HepG2 (cell line): ENCODE data around the gene SERHL2. TPM values are rescaled to one million over a fixed set of nuclear protein-coding genes. Genes with fewer than 3 reads are reported as not detected.
A peak's percentile ranks its signal among the peaks of the same experiment; 100 is the strongest.

Experiments used
- ATAC-seq: fragments of 200-7000 bp; cut with Tn5 transposase; 3 replicates; pipeline ENCODE4 v1.9.1; 2020; ENCODE audit warnings: mild to moderate bottlenecking, moderate library complexity
- Bru-seq: library from RNA; stranded (reverse); fragments of 400-500 nt; gene quantifications from one replicate; lab custom pipeline; 2021; lab: Mats Ljungman, UMichigan
- BruChase-seq, 2 experiments: library from RNA; stranded (reverse); fragments of 400-500 nt; gene quantifications; one replicate each; lab custom pipeline; 2021; lab: Mats Ljungman, UMichigan
- BruUV-seq: library from RNA; stranded (reverse); fragments of 400-500 nt; replicated peaks from 2 replicates; lab custom pipeline; 2021; lab: Mats Ljungman, UMichigan
- CTCF ChIA-PET: fragments of 300-600 bp; formaldehyde crosslinking; extraction: SDS; loops from one replicate; lab custom pipeline; 2021; ENCODE audit warnings: low total read pairs, inconsistent platforms, low intra/inter-chr PET ratio; lab: Yijun Ruan, JAX
- POLR2A ChIA-PET: fragments of 350-600 bp; sonication (Branson Sonifier 250); formaldehyde crosslinking; loops from one replicate; lab custom pipeline; 2020; ENCODE audit warnings: antibody characterized with exemption, inconsistent platforms; lab: Yijun Ruan, JAX
- DNase-seq: peaks from one replicate; pipeline ENCODE4 v3.0.0-alpha.2; 2015; ENCODE audit warnings: low spot score
- FAIRE-seq: peaks from 3 replicates; lab custom pipeline; 2011; peaks lifted over from hg19 to GRCh38; lab: Jason Lieb, UNC
- H2AFZ ChIP-seq: one replicate; pipeline ENCODE4 v1.6.1; 2011; ENCODE audit warnings: low read length, inconsistent platforms
- H3K27ac ChIP-seq: fragments of 300-600 bp; 3 replicates; pipeline ENCODE4 v1.8.0; 2011; ENCODE audit warnings: mixed run types, mild to moderate bottlenecking, mixed read lengths, low read length, inconsistent platforms; ENCODE audit not compliant: insufficient read depth; ENCODE audit errors: extremely low read length
- H3K27me3 ChIP-seq, 2 experiments: fragments of 200-600 bp in 1 of 2; 2 replicates in 1 of 2; 3 replicates in 1 of 2; pipeline versions ENCODE4 v1.6.0 to v1.8.0; 2011; ENCODE audit warnings: low read length in 2 of 2, mild to moderate bottlenecking in 2 of 2, moderate library complexity in 2 of 2, inconsistent platforms in 1 of 2; ENCODE audit not compliant: insufficient read depth in 2 of 2, control insufficient read depth in 1 of 2
- H3K36me3 ChIP-seq, 2 experiments: fragments of 200-600 bp in 1 of 2; replicated peaks in 1 of 2; 2 replicates in 1 of 2; 3 replicates in 1 of 2; pipeline versions ENCODE4 v1.5.1 to v1.8.0; 2011; ENCODE audit warnings: low read length in 2 of 2, inconsistent platforms in 1 of 2; ENCODE audit not compliant: insufficient read depth in 2 of 2, control insufficient read depth in 1 of 2
- H3K4me1 ChIP-seq: 2 replicates; pipeline ENCODE4 v1.5.1; 2012; ENCODE audit warnings: low read length, inconsistent platforms; ENCODE audit not compliant: insufficient read depth
- H3K4me2 ChIP-seq: 2 replicates; pipeline ENCODE4 v1.6.0; 2011; ENCODE audit warnings: low read depth, low read length, inconsistent platforms
- H3K4me3 ChIP-seq, 3 experiments: fragments of 200-600 bp in 1 of 3; sonication (generic), shearing (Covaris generic) in 1 of 3; replicated peaks in 1 of 3; 2 replicates each; pipeline ENCODE4 v1.5.1; 2011 to 2016; ENCODE audit warnings: low read length in 3 of 3, inconsistent platforms in 2 of 3, low read depth in 2 of 3, mild to moderate bottlenecking in 2 of 3, control low read depth in 1 of 3, mixed read lengths in 1 of 3; ENCODE audit not compliant: insufficient read depth in 1 of 3
- H3K79me2 ChIP-seq: one replicate; pipeline ENCODE4 v1.6.1; 2011; ENCODE audit warnings: low read length, inconsistent platforms; ENCODE audit not compliant: insufficient read depth
- H3K9ac ChIP-seq: 2 replicates; pipeline ENCODE4 v1.6.0; 2011; ENCODE audit warnings: mild to moderate bottlenecking, low read depth, low read length, inconsistent platforms; ENCODE audit not compliant: insufficient read depth
- H3K9me3 ChIP-seq: 2 replicates; pipeline ENCODE4 v1.5.1; 2012; ENCODE audit warnings: mild to moderate bottlenecking, low read length
- H4K20me1 ChIP-seq: 2 replicates; pipeline ENCODE4 v1.6.0; 2011; ENCODE audit warnings: inconsistent platforms, mild to moderate bottlenecking, low read length, moderate library complexity; ENCODE audit not compliant: insufficient read depth
- KLF16 ChIP-seq, 2 experiments: sonication (generic) in 1 of 2; formaldehyde crosslinking in 1 of 2; IDR thresholded peaks; 2 replicates each; pipeline versions ENCODE4 v1.6.1 to v1.8.0; 2016 to 2023; ENCODE audit warnings: missing genetic modification reagents in 2 of 2, missing compliant biosample characterization in 1 of 2
- MTA1 ChIP-seq: sonication (generic); formaldehyde crosslinking; IDR thresholded peaks from 2 replicates; pipeline ENCODE4 v1.4.0; 2020; ENCODE audit warnings: missing genetic modification reagents, mild to moderate bottlenecking, borderline replicate concordance
- MXI1 ChIP-seq: IDR thresholded peaks from 3 replicates; pipeline ENCODE4 v1.6.1; 2012; ENCODE audit warnings: low read depth, low read length, inconsistent platforms, borderline replicate concordance
- PHF8 ChIP-seq: sonication (generic); formaldehyde crosslinking; IDR thresholded peaks from 2 replicates; pipeline ENCODE4 v1.5.0; 2020; ENCODE audit warnings: missing genetic modification reagents
- TBP ChIP-seq: sonication (generic); formaldehyde crosslinking; IDR thresholded peaks from 2 replicates; pipeline ENCODE4 v1.5.0; 2020; ENCODE audit warnings: missing genetic modification reagents
- YEATS4 ChIP-seq: sonication (generic); formaldehyde crosslinking; IDR thresholded peaks from 2 replicates; pipeline ENCODE4 v1.4.0; 2020; ENCODE audit warnings: missing genetic modification reagents, borderline replicate concordance
- WGBS: methylation state at CpG from one replicate; pipeline ENCODE4 v1.1.6; 2017; ENCODE audit warnings: low lambda C conversion rate; 5-methylcytosine and 5-hydroxymethylcytosine counted together
- in situ Hi-C: cut with HindIII; loops from 2 replicates; pipeline ENCODE4 v1.10.0; 2017; ENCODE audit warnings: low pct_unique_long_range_greater_than_20kb; ENCODE audit not compliant: extremely low pct_ligation_motif_present
- intact Hi-C: fragments of 100-400 bp; cut with micrococcal nuclease; formaldehyde crosslinking; loops from one replicate; pipeline ENCODE4 v1.10.0; 2022; ENCODE audit not compliant: unreplicated experiment
- long read RNA-seq, 2 experiments: library from RNA in 1 of 2; library from polyadenylated mRNA in 1 of 2; stranded (forward) in 1 of 2; unstranded in 1 of 2; transcript quantifications; one replicate each; pipeline ENCODE4 v2.0.0, GENCODE V29; 2019 to 2022
- polyA minus RNA-seq, 3 experiments: library from RNA; depleted of rRNA, polyadenylated mRNA; stranded (reverse); fragments of >200 nt; gene quantifications; 2 replicates each; pipeline ENCODE4 v1.2.3, GENCODE V29; 2011; ENCODE audit warnings: low replicate concordance in 1 of 3
- polyA plus RNA-seq, 8 experiments: library from polyadenylated mRNA; depleted of rRNA in 3 of 8; stranded (reverse) in 7 of 8; unstranded in 1 of 8; fragments of >200 nt; fragmentation: Illumina TruSeq in 4 of 8; extraction: Trizol in 4 of 8; gene quantifications; 2 replicates each; pipeline versions ENCODE4 v1.2.1 to v1.2.3, GENCODE V29; 2011 to 2016; ENCODE audit warnings: low read depth in 4 of 8, missing spikeins in 1 of 8, mixed read lengths in 1 of 8; ENCODE audit not compliant: insufficient read depth in 1 of 8
- total RNA-seq, 5 experiments: library from RNA; depleted of rRNA; stranded (reverse); fragments of >200 nt; fragmentation: Illumina TruSeq; extraction: Trizol; gene quantifications; 2 replicates each; pipeline ENCODE4 v1.2.3, GENCODE V29; 2016; ENCODE audit warnings: low read depth in 1 of 5
- TF ChIP-seq, protein P1 (sequence below): IDR thresholded peaks from 2 replicates; pipeline ENCODE4 v1.6.1; 2016; ENCODE audit warnings: control low read depth
- TF ChIP-seq, protein P2 (sequence below): sonication (generic); formaldehyde crosslinking; IDR thresholded peaks from 2 replicates; pipeline ENCODE4 v1.4.0; 2020; ENCODE audit warnings: missing genetic modification reagents

Gene SERHL2, protein sequence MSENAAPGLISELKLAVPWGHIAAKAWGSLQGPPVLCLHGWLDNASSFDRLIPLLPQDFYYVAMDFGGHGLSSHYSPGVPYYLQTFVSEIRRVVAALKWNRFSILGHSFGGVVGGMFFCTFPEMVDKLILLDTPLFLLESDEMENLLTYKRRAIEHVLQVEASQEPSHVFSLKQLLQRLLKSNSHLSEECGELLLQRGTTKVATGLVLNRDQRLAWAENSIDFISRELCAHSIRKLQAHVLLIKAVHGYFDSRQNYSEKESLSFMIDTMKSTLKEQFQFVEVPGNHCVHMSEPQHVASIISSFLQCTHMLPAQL
- total RNA-seq (2016; rRNA removed; fragmentation: Illumina TruSeq; extraction: Trizol) (1.0 and 1.6 TPM in 2 replicates), polyA plus RNA-seq (2011; rRNA removed) (1.8 and 3.3 TPM in 2 replicates), polyA minus RNA-seq (2011; rRNA and poly(A)+ RNA removed; ENCODE audit: low replicate concordance) (0.44 TPM in 1 of 2 replicates, not detected in the other), Bru-seq, nascent RNA (percentile 26 among the genes with signal in this experiment), BruChase-seq, experiment 1, labeled RNA remaining after a 6-hour chase (percentile 19 among the genes with signal in this experiment), BruChase-seq, experiment 2, labeled RNA remaining after a 2-hour chase (percentile 20 among the genes with signal in this experiment)
- total RNA-seq (2016; cell fraction: cytosol; rRNA removed; fragmentation: Illumina TruSeq; extraction: Trizol; ENCODE audit: low read depth), result 0.97 TPM in 1 of 2 replicates, not detected in the other
- total RNA-seq (2016; cell fraction: insoluble cytoplasmic fraction; rRNA removed; fragmentation: Illumina TruSeq; extraction: Trizol), result 1.1 and 1.5 TPM in 2 replicates
- total RNA-seq (2016; cell fraction: membrane; rRNA removed; fragmentation: Illumina TruSeq; extraction: Trizol), result 0.40 and 0.59 TPM in 2 replicates
- total RNA-seq (2016; cell fraction: nucleus; rRNA removed; fragmentation: Illumina TruSeq; extraction: Trizol), result 1.0 and 1.2 TPM in 2 replicates
- polyA plus RNA-seq (2011; cell fraction: cytosol; rRNA removed), result 1.6 and 1.9 TPM in 2 replicates
- 2.1 and 3.0 TPM in 2 replicates for polyA plus RNA-seq (2011; cell fraction: nucleus; rRNA removed)
- 1.1 and 1.9 TPM in 2 replicates for polyA plus RNA-seq (2012)
- 0.24 and 0.26 TPM in 2 replicates for polyA plus RNA-seq (2016; cell fraction: cytosol; fragmentation: Illumina TruSeq; extraction: Trizol; ENCODE audit: low read depth)
- polyA plus RNA-seq (2016; cell fraction: insoluble cytoplasmic fraction; fragmentation: Illumina TruSeq; extraction: Trizol; ENCODE audit: low read depth), result 2.1 and 2.3 TPM in 2 replicates
- polyA plus RNA-seq (2016; cell fraction: membrane; fragmentation: Illumina TruSeq; extraction: Trizol; ENCODE audit: low read depth), result 0.35 and 0.66 TPM in 2 replicates
- polyA plus RNA-seq (2016; cell fraction: nucleus; fragmentation: Illumina TruSeq; extraction: Trizol; ENCODE audit: insufficient read depth, low read depth), result 0.92 and 1.8 TPM in 2 replicates
- polyA minus RNA-seq (2011; cell fraction: cytosol; rRNA and poly(A)+ RNA removed), result not detected in 2 replicates
- 0.99 and 1.3 TPM in 2 replicates for polyA minus RNA-seq (2011; cell fraction: nucleus; rRNA and poly(A)+ RNA removed)
- long read RNA-seq, experiment 1, result 0 reads
- long read RNA-seq, experiment 2, partial matches to known transcripts, result 0 of 2 reads
- long read RNA-seq, experiment 2, other reads (novel, unspliced or antisense), result 2 of 2 reads

DNA sequence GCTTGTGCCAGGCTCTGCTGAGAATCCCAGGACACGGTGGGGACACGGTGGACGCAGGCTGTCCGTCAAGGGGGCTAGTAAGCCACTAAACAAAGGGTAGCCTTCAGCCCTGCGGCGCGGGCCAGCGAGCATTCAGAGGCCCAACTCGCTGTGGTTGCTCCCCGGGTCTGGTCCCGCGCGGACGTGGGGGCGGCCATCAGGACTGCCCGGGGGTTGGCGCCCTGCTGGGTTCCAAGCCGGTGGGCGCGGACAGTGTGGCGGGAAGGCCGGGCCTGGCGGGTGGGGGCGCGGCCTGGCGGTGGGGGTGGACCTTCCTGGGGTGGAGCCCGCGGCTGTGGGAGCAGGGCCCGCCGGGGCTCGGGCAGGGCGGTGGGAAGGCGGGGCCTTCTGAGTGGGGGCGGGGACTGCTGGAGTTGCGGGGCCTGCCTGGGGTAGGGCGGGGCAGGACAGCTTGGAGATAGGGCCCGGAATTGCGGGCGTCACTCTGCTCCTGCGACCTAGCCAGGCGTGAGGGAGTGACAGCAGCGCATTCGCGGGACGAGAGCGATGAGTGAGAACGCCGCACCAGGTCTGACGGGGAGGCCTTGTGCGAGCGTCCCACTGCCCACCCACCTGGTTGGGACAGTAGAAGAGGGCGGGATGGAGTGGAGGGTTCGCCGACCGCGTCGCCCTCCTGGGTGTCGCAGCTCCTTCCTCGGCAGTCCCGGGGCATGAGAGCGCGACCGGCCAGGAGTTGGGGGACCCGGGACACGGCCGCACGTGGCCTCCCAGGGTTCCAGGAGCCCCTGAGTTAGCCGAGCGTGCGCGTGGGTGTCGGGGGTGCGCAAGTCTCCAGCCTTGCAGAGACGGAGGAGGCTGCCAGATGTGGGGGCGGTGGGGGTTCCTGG is at the start of gene SERHL2:
TSS of gene SERHL2 (plus strand) at position 482 of the 887 bp plus-strand sequence. CDS start at position 547, 65 bp downstream.
- H4K20me1 ChIP-seq, result no peaks in the 10 kb centered on the region
- ChIA-PET CTCF (no interaction called here), POLR2A (interaction anchor here (0.9 to 1.3 kb wide), 3 partner anchors 9 to 62 kb away, joined by 3 to 13 read pairs (median 4); no protein-coding TSS in a partner anchor)
- peak within 1 kb of the TSS; percentile 97 for H3K4me2 ChIP-seq
- peaks cover 15% of the 10 kb centered on the region for H3K9me3 ChIP-seq
- WGBS, result 3% methylated on average over 11 of the region's 75 CpGs
- ATAC-seq (peak; percentile 91), FAIRE-seq (no peak), DNase-seq (peak; percentile 68)
- H3K27me3 ChIP-seq, result no peaks in the 10 kb centered on the region; a peak in 1 of 5 replicates
- no peak within 1 kb of the TSS for H3K27ac ChIP-seq
- BruUV-seq, result no TSS peak
- H3K36me3 ChIP-seq, result no peaks in the 10 kb centered on the region
- no peaks in the 10 kb centered on the region for H3K79me2 ChIP-seq
- peak within 1 kb of the TSS; percentile 52 for H3K9ac ChIP-seq
- peaks cover 34% of the 10 kb centered on the region for H3K4me1 ChIP-seq
- in situ Hi-C loops (no loop called here), intact Hi-C loops (loop anchor here (2.0 to 5.0 kb wide), 2 partner anchors 17 to 59 kb away; partner anchors contain the start of gene POLDIP3)
- no peak within 1 kb of the TSS for H2AFZ ChIP-seq
- peak within 1 kb of the TSS; percentile 59 to 79 (median 64) for H3K4me3 ChIP-seq
- no peak for TF ChIP-seq YEATS4
- TF ChIP-seq, protein P1, sequence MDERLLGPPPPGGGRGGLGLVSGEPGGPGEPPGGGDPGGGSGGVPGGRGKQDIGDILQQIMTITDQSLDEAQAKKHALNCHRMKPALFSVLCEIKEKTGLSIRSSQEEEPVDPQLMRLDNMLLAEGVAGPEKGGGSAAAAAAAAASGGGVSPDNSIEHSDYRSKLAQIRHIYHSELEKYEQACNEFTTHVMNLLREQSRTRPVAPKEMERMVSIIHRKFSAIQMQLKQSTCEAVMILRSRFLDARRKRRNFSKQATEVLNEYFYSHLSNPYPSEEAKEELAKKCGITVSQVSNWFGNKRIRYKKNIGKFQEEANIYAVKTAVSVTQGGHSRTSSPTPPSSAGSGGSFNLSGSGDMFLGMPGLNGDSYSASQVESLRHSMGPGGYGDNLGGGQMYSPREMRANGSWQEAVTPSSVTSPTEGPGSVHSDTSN (CRISPR knock-in tag), result no peak
- peak; percentile 17; the same call in 1 of the 2 replicates for TF ChIP-seq MTA1 (CRISPR knock-in tag)
- TF ChIP-seq TBP (CRISPR knock-in tag), result no peak
- TF ChIP-seq PHF8 (CRISPR knock-in tag), result peak; percentile 53; the same call in 1 of the 2 replicates
- TF ChIP-seq MXI1, result peak; percentile 34; the same call in 1 of the 3 replicates
- 0 out of 4 replicates have a peak, but pooled peaks of 1 of the 2 experiments have one; percentile 26 for TF ChIP-seq KLF16 (CRISPR knock-in tag; IDR thresholded peaks at IDR 0.05)
- TF ChIP-seq, protein P2, sequence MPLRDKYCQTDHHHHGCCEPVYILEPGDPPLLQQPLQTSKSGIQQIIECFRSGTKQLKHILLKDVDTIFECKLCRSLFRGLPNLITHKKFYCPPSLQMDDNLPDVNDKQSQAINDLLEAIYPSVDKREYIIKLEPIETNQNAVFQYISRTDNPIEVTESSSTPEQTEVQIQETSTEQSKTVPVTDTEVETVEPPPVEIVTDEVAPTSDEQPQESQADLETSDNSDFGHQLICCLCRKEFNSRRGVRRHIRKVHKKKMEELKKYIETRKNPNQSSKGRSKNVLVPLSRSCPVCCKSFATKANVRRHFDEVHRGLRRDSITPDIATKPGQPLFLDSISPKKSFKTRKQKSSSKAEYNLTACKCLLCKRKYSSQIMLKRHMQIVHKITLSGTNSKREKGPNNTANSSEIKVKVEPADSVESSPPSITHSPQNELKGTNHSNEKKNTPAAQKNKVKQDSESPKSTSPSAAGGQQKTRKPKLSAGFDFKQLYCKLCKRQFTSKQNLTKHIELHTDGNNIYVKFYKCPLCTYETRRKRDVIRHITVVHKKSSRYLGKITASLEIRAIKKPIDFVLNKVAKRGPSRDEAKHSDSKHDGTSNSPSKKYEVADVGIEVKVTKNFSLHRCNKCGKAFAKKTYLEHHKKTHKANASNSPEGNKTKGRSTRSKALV (CRISPR knock-in tag), result no peak
